Breast epithelium (tissue), 3 donors: ENCODE results near the gene BORCS5.

Source experiments
- POLR2A ChIP-seq: fragments of 450-650 bp; IDR thresholded peaks from one replicate; pipeline ENCODE4 v1.6.1; 2016; ENCODE audit warnings: antibody characterized with exemption, mild to moderate bottlenecking, moderate library complexity
- TF ChIP-seq, protein P1 (sequence below), 3 donors: fragments of 450-650 bp; IDR thresholded peaks; one replicate each; pipeline ENCODE4 v1.5.1; 2016 to 2017; ENCODE audit warnings: antibody characterized with exemption in 3 of 3, mild to moderate bottlenecking in 3 of 3, moderate library complexity in 3 of 3

DNA sequence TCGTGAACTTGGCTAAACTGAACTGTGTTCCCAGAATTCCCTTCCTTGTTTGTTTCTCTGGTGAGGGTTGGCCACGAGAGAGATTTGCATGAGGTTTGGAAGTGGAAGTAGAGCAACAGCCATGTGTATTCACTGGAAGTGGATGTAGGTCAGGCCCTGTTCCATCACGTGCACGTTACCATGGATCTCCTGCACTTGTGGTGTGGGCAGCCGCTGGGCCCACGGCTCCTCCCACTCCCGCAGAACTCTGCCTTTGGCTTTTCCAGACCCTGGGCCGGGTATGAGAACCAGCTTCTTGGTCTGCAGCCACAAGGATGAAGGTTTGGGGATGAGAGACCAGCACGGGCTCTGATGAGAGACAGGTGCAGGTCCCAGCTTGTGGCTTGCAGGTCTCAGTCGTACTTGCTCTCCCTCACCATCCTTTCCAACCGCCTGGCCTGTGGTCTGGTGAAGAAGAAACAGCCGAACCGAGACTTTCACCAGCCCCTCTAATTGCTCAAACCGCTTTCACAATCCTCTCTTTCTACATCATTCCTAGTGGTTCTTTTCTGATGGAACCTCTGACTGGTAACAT is 110.9 kb downstream of the BORCS5 start:
- TF ChIP-seq, protein P1, sequence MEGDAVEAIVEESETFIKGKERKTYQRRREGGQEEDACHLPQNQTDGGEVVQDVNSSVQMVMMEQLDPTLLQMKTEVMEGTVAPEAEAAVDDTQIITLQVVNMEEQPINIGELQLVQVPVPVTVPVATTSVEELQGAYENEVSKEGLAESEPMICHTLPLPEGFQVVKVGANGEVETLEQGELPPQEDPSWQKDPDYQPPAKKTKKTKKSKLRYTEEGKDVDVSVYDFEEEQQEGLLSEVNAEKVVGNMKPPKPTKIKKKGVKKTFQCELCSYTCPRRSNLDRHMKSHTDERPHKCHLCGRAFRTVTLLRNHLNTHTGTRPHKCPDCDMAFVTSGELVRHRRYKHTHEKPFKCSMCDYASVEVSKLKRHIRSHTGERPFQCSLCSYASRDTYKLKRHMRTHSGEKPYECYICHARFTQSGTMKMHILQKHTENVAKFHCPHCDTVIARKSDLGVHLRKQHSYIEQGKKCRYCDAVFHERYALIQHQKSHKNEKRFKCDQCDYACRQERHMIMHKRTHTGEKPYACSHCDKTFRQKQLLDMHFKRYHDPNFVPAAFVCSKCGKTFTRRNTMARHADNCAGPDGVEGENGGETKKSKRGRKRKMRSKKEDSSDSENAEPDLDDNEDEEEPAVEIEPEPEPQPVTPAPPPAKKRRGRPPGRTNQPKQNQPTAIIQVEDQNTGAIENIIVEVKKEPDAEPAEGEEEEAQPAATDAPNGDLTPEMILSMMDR (IDR thresholded peaks at IDR 0.05) = no peak
- TF ChIP-seq POLR2A = no peak
